CD4-positive, alpha-beta T cell treated with Interleukin-15 for 1 hour (primary cell): ENCODE data around the gene PSME3.
A peak's percentile ranks its signal among the peaks of the same experiment; 100 is the strongest.

Experiments
- DNase-seq: peaks from one replicate; pipeline ENCODE4 v3.0.0-alpha.2; 2020

The PSME3 gene

DNA sequence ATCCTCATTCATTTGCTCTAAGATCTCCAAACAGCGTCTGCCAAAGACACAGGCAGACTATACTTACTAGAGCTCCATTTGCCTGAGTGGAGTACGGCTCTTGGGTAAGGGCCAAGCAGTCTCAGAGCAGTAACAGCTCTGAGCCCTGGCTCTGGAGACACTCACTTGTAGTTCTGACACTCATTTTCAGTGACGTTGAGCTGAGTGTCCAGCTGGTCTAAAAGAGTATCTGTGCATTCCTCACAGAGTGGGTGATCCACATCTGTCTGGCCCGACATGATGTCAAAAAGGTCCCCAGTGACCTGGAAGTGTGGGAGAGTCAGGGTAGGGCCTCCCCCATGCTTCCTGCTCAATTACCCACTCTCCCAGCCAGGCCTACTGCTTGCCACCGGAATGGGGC, 14.8 kb upstream of the PSME3 start:
- DNase-seq, result no peak

GRCh38 chr17:42819939-42820535, 13.2 kb upstream of the PSME3 start:
- peak; percentile 62 for DNase-seq

DNA sequence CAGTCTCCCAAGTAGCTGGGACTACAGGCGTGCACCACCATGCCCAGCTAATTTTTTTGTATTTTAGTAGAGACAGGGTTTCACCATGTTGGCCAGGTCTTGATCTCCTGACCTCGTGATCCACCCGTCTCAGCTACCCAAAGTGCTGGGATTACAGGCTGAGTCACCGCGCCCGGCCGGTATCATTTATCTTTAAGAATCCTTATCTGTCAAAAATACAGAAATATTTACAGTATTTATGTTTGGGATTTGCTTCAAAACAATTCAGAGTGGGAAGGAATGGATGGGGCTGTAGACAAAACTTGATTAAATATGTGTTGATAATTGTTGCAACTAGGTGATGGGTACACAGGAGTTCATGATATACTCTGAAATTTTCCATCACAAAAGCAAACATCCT, 12.0 kb upstream of the PSME3 start:
- no peak for DNase-seq

DNA sequence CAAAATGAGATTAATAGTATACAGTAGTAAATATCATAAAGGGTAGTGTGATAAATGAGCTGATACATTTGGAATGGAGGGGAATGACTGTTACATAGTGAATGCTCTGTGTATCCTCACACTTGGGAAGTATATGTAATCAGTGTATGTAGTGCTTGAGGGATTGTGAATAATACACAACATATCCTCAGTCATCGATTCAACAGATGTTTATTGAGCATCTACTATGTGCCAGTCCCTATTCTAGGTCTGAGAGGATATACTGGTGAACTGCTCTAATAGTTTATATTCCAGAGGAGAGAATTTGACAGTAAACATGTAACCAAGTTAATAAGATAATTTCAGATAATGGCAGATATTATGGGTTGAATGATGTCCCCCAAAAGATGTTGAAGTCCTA, 5.7 kb upstream of the PSME3 start:
- DNase-seq, result no peak

GRCh38 chr17:42830971-42831370, 2.2 kb upstream of the PSME3 start:
- DNase-seq, result no peak

GRCh38 chr17:42832213-42832933, 824 bp upstream of the PSME3 start:
- DNase-seq, result no peak

DNA sequence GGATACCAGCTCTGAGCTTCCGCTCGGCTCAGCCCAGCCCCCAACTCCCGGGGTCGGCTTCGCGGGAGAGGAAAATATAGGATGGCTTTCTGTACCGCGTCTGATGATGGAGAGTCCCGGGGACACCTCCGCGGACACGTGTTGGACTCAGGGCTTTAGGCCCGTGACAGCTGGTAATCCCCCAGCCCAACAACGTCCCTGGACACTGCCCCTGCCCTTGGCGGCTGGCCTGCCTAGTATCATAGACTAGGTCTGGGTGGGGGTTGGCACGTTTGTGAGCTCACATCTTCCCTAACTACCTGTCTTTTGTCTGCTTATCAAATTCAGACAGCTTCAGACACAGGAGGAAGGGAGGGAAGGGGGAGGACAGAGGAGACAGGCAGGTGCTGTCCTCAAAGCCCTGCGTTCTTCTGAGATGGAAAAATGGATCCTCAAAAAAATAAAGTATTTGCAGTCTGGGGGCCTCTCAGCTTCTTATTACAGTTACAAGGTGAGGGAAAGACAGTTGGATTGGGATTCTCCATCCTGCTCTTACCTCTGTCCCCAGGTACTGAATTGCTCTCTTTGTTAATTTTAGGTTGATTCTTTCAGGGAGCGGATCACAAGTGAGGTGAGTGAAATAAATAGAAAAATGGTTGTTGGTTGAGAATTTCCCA, 698 bp downstream of the PSME3 start:
- DNase-seq, result no peak

- no peak for DNase-seq
These were observed 2.5 kb downstream of the PSME3 start for GRCh38 chr17:42835732-42836131.

DNA sequence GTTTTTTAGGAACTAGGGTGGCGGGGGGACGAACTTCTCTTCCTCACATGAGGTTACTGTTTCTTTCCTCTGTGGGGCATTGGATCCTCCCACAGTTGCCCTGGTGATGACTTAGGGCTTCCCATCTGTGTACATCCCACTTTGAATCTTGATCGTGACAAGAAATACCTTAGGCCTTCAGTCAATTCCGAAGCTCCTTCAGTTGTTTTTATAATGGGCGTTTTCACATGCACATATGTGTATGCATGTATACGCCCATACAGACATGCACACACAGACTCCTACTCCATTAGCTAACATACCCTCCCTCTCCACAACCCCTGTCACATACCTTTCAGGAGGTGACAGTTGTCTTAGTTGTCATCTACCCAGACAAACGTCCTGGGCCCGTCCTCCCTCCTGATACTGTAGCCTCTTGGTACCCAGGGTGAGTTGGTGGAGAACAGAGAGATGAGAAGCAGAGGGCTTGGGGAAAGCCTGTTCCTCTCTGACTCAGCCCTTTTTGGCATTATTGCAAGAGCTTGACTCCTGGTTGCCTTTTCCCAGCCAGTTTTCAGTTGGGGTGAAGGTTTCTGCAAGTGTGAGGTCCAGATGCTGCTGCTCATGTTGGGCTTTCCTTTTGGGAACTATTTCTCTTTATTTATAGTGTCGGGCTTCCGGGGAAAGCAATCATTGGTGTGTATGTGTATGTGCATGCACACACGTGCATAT, 8.9 kb downstream of the PSME3 start:
- no peak for DNase-seq

GRCh38 chr17:42843358-42843934, 10.2 kb downstream of the PSME3 start:
- no peak for DNase-seq

GRCh38 chr17:42844271-42844670, 11.1 kb downstream of the PSME3 start, which contains the start of gene AOC2:
AOC2 (plus strand) TSS chr17:42844580; CDS start chr17:42844627, 47 bp downstream.
- no peak for DNase-seq

GRCh38 chr17:42844761-42845555, 11.8 kb downstream of the PSME3 start:
- no peak for DNase-seq

GRCh38 chr17:42845556-42845917, 12.3 kb downstream of the PSME3 start:
- no peak for DNase-seq

DNA sequence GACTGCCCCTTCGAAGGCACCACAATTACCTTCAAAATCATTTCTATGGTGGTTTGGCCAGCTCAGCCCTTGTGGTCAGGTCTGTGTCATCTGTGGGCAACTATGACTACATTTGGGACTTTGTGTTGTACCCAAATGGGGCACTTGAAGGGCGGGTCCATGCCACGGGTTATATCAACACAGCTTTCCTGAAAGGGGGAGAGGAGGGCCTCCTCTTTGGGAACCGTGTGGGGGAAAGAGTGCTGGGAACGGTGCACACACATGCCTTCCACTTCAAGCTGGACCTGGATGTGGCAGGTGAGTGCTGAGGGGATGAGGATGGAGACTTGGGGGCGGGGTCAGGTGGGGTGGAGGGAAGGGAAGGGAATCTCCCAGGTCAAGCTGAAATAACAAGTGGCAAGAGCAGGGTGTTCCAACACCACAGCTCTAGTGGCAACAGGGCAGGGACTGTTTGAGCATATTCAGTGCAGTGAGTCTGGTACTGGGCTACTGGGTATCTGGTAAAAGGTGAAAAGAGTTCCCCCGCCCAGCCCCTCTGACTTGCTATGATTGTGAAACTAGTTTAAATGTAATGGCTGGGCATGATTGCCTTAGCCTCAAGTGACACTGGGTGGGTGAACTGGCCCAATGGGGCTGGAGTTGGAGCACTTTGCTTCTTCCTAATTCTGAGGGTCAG, 12.9 kb downstream of the PSME3 start:
- DNase-seq, result no peak

DNA sequence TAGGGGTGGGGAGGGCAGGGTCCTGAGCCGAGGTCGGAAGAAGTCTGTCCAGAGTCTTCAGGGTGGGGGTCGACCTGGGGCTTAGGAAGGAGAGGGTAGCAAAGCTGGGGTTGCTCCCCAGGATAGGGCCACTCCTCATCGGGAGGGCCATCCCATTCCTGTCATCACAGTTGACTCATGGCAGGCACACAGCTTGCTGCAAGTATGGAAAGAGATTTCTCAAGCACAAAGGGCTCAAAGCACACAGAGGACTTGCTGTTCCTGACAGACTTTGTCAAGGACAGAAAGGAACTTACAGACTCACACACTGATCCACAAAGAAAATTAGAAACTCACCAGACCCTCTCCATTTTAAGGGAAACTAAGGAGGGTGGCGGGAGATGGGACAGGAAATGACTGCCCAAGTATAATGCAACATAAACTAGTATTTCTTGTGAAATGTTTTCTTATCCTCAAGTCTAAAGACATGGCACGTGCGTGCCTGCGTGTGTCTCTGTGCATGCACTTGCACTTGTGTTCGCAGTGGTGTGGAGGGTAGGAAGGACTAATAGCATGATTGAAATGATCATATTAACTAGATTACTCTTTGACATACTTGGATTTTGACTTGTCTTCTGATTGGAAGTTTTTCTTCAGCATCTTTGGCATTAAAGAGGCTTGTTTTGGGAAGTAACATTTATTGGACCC, 13.5 kb downstream of the PSME3 start:
- no peak for DNase-seq

DNA sequence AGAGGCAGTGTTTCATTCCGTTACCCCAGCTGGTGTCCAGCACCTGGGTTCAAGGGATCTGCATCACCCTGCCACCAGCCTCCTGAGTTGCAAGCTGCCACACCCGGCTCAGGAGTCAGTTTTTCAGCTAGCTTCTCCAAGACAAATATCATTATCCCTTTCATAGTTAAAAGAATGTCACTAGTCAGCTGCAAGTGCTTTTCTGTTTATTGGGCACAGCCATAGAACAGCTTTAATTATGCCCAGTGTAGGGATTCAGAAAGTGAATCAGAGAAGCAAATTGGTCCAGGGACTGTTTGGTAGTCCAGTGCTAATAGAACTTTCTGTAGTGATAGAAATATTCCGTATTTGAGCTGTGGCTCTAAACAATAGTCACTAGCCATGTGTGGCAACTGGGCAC, 14.9 kb downstream of the PSME3 start:
- no peak for DNase-seq

GRCh38 chr17:42849031-42849430, 15.8 kb downstream of the PSME3 start:
- DNase-seq, result no peak

DNA sequence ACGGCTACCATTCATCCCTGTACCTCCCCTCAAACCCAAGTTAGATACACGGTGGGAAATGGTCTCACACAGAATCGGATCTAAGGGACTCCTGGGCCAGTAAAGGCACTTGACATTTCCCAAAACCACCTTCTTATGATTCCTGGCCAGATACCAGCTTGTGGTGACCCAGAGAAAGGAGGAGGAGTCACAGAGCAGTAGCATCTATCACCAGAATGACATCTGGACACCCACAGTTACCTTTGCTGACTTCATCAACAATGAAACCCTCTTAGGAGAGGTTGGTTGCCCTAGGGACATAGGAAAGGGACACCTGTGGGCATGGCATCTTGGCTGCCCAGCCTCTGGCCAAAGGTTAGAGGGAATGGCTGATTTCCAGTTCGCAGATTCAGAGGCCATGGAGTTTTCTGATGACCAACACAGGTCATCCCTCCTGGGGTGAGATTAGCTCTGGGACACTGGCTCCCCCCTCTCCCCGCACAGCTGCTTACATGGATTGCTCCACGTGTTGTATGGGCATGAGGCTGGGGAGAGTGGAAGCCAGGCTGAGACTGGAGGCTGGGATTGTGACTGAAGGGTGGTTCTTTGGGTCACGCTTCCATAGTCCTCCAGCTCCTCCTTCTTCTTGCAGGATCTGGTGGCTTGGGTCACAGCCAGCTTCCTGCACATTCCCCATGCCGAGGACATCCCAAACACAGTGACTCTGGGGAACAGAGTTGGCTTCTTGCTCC, 16.4 kb downstream of the PSME3 start:
- no peak for DNase-seq

DNA sequence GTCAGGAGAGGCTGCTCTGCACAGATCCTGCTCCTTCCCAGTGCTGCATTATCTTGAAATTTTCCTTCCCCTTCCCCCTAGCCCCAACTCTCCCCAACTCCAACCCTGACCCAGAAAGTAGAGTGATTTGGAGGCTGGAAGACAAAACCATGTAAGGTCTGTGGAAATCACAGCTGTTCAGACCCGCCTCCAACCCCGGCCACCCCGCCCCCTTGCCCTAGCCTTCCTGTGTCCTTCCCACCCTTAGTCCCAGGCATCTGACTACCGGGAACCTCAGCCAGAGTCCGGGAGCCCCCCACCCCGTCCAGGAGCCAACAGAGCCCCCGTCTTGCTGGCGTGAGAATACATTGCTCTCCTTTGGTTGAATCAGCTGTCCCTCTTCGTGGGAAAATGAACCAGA, 17.8 kb downstream of the PSME3 start, which contains the start of gene AOC3:
TSS of gene AOC3 (plus strand) at position 246 of the 400 bp plus-strand sequence. CDS start at position 391, 145 bp downstream.
- DNase-seq, result no peak
